Left cardiac atrium (tissue), 4 donors: ENCODE data around the gene PBOV1. TPM values are rescaled to one million over a fixed set of nuclear protein-coding genes. Genes with fewer than 3 reads are reported as not detected.
A peak's percentile ranks its signal among the peaks of the same experiment; 100 is the strongest.

Experiments used
- ATAC-seq, 2 donors: fragments of 200-7000 bp; cut with Tn5 transposase; one replicate each; pipeline ENCODE4 v1.9.1; 2020; ENCODE audit warnings: mild to moderate bottlenecking in 2 of 2, moderate library complexity in 2 of 2
- DNase-seq: peaks from one replicate; pipeline ENCODE4 v3.0.0-alpha.2; 2020
- intact Hi-C, 2 donors: fragments of 100-400 bp; cut with DNase I; formaldehyde crosslinking; loops; one replicate each; pipeline versions ENCODE4 v1.14.1 to v1.15.1; 2022 to 2023
- long read RNA-seq: library from polyadenylated mRNA; unstranded; transcript quantifications from one replicate; pipeline ENCODE4 v2.0.0, GENCODE V29; 2021
- total RNA-seq, 2 donors: library from RNA; stranded (reverse); fragmentation: NEBNext Ultra II Directional; extraction: Animal tissue kit (Norgen Biotek cat#: 25700); gene quantifications; one replicate each; pipeline ENCODE4 v1.2.1, GENCODE V29; 2021
- donor health status: DM: no; HTN: yes; CAD: no.
- donor health status: DM: no; HTN: yes; CAD: no; lungs with severe emphysema.
- donor health status: DM: yes; HTN: yes; CAD: no.
- donor health status: Dilated cardiomyopathy.

The PBOV1 gene
- total RNA-seq, result not detected
- long read RNA-seq, result 0 reads

GRCh38 chr6:138218449-138218848 is at the start of gene PBOV1:
Gene PBOV1 (minus strand): TSS chr6:138218491. CDS start chr6:138218395, 96 bp downstream.
- intact Hi-C loops, result no loop called here
- DNase-seq, result no peak
- no peak for ATAC-seq

- ATAC-seq (no peak), DNase-seq (no peak)
- intact Hi-C loops, result no loop called here
These were observed 47.8 kb upstream of the PBOV1 start for GRCh38 chr6:138266095-138266494.

- no peak for DNase-seq
- intact Hi-C loops, result no loop called here
- no peak for ATAC-seq
These were observed 46.1 kb upstream of the PBOV1 start for GRCh38 chr6:138264372-138264880.

GRCh38 chr6:138263963-138264362 is 45.7 kb upstream of the PBOV1 start:
- intact Hi-C loops, result no loop called here
- ATAC-seq, result no peak
- no peak for DNase-seq

- DNase-seq (no peak), ATAC-seq (no peak)
- intact Hi-C loops, result no loop called here
These were observed 43.0 kb upstream of the PBOV1 start for GRCh38 chr6:138261116-138261780.

GRCh38 chr6:138258991-138259390 is 40.7 kb upstream of the PBOV1 start:
- no peak for ATAC-seq
- DNase-seq, result no peak
- intact Hi-C loops, result no loop called here

GRCh38 chr6:138258197-138258596 is 39.9 kb upstream of the PBOV1 start:
- intact Hi-C loops, result no loop called here
- no peak for DNase-seq
- no peak for ATAC-seq

- no peak for DNase-seq
- intact Hi-C loops, result no loop called here
- ATAC-seq, result no peak
These were observed 39.3 kb upstream of the PBOV1 start for GRCh38 chr6:138257638-138258040.

- intact Hi-C loops, result no loop called here
- no peak for DNase-seq
- ATAC-seq, result no peak
These were observed 37.2 kb upstream of the PBOV1 start for GRCh38 chr6:138255443-138255842.

GRCh38 chr6:138253731-138254130 is 35.4 kb upstream of the PBOV1 start:
- no peak for DNase-seq
- ATAC-seq, result no peak

GRCh38 chr6:138250513-138251247 is 32.4 kb upstream of the PBOV1 start:
- peak; percentile 88 to 97 for ATAC-seq
- intact Hi-C loops, result no loop called here

More at GRCh38 chr6:138253731-138254130, 35.4 kb upstream of the PBOV1 start:
- intact Hi-C loops, result no loop called here

GRCh38 chr6:138250053-138250452 is 31.8 kb upstream of the PBOV1 start:
- intact Hi-C loops, result no loop called here
- peak in 1 of 2 donors; percentile 82 for ATAC-seq
- DNase-seq, result no peak

More at GRCh38 chr6:138250513-138251247, 32.4 kb upstream of the PBOV1 start:
- peak; percentile 71 for DNase-seq

GRCh38 chr6:138248878-138249277 is 30.6 kb upstream of the PBOV1 start:
- ATAC-seq, result no peak
- intact Hi-C loops, result no loop called here
- DNase-seq, result no peak

GRCh38 chr6:138248011-138248410 is 29.7 kb upstream of the PBOV1 start:
- intact Hi-C loops, result no loop called here
- DNase-seq (no peak), ATAC-seq (no peak)

- ATAC-seq (no peak), DNase-seq (no peak)
- intact Hi-C loops, result no loop called here
These were observed 28.6 kb upstream of the PBOV1 start for GRCh38 chr6:138246650-138247440.

GRCh38 chr6:138245751-138246150 is 27.5 kb upstream of the PBOV1 start:
- intact Hi-C loops, result no loop called here
- no peak for DNase-seq
- no peak for ATAC-seq

GRCh38 chr6:138242987-138243592 is 24.8 kb upstream of the PBOV1 start:
- DNase-seq (no peak), ATAC-seq (no peak)
- intact Hi-C loops, result no loop called here

- ATAC-seq (no peak), DNase-seq (no peak)
- intact Hi-C loops, result no loop called here
These were observed 23.6 kb upstream of the PBOV1 start for GRCh38 chr6:138241934-138242333.

- ATAC-seq (no peak), DNase-seq (no peak)
- intact Hi-C loops, result no loop called here
These were observed 23.1 kb upstream of the PBOV1 start for GRCh38 chr6:138241381-138241780.
